ENCODE results near the gene MED22. TPM values are rescaled to one million over a fixed set of nuclear protein-coding genes. Genes with fewer than 3 reads are reported as not detected.

Gene MED22
- total RNA-seq, 1 experiment from 2014 or later, result 18.6 TPM

DNA sequence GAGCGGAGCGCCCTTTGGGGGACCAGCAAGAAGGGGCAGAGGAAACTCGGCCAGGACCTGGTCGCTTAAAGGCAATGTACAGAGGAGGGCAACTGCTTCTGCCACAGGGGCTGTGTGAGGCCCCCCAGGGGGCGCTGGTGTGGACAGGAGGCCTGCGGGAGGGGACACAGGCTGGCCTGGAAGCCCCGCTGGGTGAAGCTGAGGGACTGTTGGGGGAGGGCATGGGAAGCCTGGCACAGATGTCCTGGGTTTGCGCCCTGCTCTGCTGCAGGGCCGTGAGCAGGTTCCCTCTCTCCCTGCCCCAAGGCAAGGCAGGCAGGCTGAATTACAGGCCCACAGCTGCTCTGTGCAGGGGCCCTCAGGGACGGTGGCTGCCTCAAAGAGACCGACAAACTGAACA is 5.4 kb downstream of the MED22 start:
- peak overlapping the region; percentile 8; the same call in 1 of the 2 replicates for H3K27ac ChIP-seq (ENCODE audit: low read depth, low read length)
- no peaks in the 10 kb centered on the region for H3K27me3 ChIP-seq (ENCODE audit: insufficient read depth, low read length)
- H3K36me3 ChIP-seq (ENCODE audit: control insufficient read depth in 1 of 2, insufficient read depth in 2 of 2, low read length in 2 of 2), result peaks cover 33 to 45% of the 10 kb centered on the region in 2 experiments
- peaks cover 24% of the 10 kb centered on the region for H3K79me2 ChIP-seq (ENCODE audit: insufficient read depth, low read length)
- ATAC-seq (0 out of 2 replicates have a peak, but pooled peaks have one; percentile 18), DNase-seq (ENCODE audit: low read depth, low spot score) (no peak)
- H3K9me3 ChIP-seq (ENCODE audit: control insufficient read depth in 1 of 2, insufficient read depth in 1 of 2, low read depth in 1 of 2, low read length in 2 of 2), result no peaks in the 10 kb centered on the region
- no peaks in the 10 kb centered on the region for H3K9me2 ChIP-seq (ENCODE audit: insufficient read depth)
- no peak overlapping the region for H3K9ac ChIP-seq (ENCODE audit: low read length)
- H3K4me2 ChIP-seq (ENCODE audit: low read length), result no peak overlapping the region
- ChIA-PET RAD21 (ENCODE audit: low non-redundant PET in 1 of 2, low total read pairs in 2 of 2, uncharacterized antibody in 2 of 2, unreplicated experiment in 2 of 2) (no interaction called here), CTCF (interaction anchor here (1.1 kb wide), 1 partner anchor 157 kb away, joined by 3 read pairs; no protein-coding TSS in a partner anchor), POLR2A (interaction anchor here (1.0 kb wide), 1 partner anchor 14 kb away, joined by 4 read pairs; the partner anchor contains the start of genes SURF1 and SURF2)
- H4K20me1 ChIP-seq (ENCODE audit: insufficient read depth), result no peaks in the 10 kb centered on the region
- intact Hi-C loops (cut with micrococcal nuclease), result no loop called here
- H3K4me3 ChIP-seq (replicated peaks in 1 of 2; ENCODE audit: low read depth in 1 of 2, low read length in 2 of 2), result no peak overlapping the region
- no peak overlapping the region for H2AFZ ChIP-seq (ENCODE audit: low read depth, low read length, poor library complexity, severe bottlenecking)
- peaks cover 6 to 8% of the 10 kb centered on the region in 2 experiments; a peak in 3 of 4 replicates for H3K4me1 ChIP-seq (ENCODE audit: control insufficient read depth in 1 of 2, insufficient read depth in 2 of 2, low read length in 2 of 2)
- TF ChIP-seq EGR1 (IDR thresholded peaks at IDR 0.05; ENCODE audit: low read depth), result no peak
- TF ChIP-seq POLR2AphosphoS5 (IDR thresholded peaks at IDR 0.05; ENCODE audit: low read depth, low read length), result no peak
- TF ChIP-seq ZFX (IDR thresholded peaks at IDR 0.05), result no peak
- TF ChIP-seq, protein P1, sequence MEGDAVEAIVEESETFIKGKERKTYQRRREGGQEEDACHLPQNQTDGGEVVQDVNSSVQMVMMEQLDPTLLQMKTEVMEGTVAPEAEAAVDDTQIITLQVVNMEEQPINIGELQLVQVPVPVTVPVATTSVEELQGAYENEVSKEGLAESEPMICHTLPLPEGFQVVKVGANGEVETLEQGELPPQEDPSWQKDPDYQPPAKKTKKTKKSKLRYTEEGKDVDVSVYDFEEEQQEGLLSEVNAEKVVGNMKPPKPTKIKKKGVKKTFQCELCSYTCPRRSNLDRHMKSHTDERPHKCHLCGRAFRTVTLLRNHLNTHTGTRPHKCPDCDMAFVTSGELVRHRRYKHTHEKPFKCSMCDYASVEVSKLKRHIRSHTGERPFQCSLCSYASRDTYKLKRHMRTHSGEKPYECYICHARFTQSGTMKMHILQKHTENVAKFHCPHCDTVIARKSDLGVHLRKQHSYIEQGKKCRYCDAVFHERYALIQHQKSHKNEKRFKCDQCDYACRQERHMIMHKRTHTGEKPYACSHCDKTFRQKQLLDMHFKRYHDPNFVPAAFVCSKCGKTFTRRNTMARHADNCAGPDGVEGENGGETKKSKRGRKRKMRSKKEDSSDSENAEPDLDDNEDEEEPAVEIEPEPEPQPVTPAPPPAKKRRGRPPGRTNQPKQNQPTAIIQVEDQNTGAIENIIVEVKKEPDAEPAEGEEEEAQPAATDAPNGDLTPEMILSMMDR (IDR thresholded peaks at IDR 0.05 in 2 of 3, conservative IDR thresholded peaks at IDR 0.05 in 1 of 3; ENCODE audit: borderline replicate concordance in 1 of 3, insufficient read depth in 1 of 3, low read depth in 2 of 3, low read length in 2 of 3), result peak in 2 of 3 experiments; percentile 14 to 35; a peak in 3 of 6 replicates
- no peak for TF ChIP-seq EZH2 (IDR thresholded peaks at IDR 0.05)
- no peak for TF ChIP-seq SRF (IDR thresholded peaks at IDR 0.05; ENCODE audit: low read depth)
- BruUV-seq (replicated peaks), result no TSS peak

DNA sequence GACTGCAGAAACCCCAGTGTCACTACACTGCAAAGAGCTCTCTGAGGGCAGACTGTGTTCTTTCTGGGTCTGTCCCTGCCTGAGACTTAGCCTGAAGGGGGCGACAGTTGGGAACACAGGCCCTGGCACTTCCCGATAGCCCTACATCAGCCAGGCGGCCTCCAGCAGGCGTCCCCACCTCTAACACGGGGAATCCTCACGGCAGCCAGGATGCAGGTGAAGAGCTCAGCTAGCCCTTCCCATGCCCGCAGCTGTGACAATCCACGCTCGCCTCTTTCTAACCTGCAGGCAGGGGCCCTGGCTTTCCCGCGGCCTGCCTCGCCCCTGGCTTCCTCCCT is 5.9 kb downstream of the MED22 start:
- ChIA-PET RAD21 (ENCODE audit: low non-redundant PET in 1 of 2, low total read pairs in 2 of 2, uncharacterized antibody in 2 of 2, unreplicated experiment in 2 of 2) (no interaction called here), POLR2A (interaction anchor here (1.0 kb wide), 1 partner anchor 14 kb away, joined by 4 read pairs; the partner anchor contains the start of genes SURF1 and SURF2), CTCF (interaction anchor here (0.7 to 1.1 kb wide), 3 partner anchors 9 to 156 kb away, joined by 3 read pairs; no protein-coding TSS in a partner anchor)
- Histone ChIP-seq H3K4me1 (ENCODE audit: control insufficient read depth in 1 of 2, insufficient read depth in 2 of 2, low read length in 2 of 2) (peaks cover 8 to 11% of the 10 kb centered on the region in 2 experiments), H3K9ac (ENCODE audit: low read length) (no peak overlapping the region), H3K27me3 (ENCODE audit: insufficient read depth, low read length) (no peaks in the 10 kb centered on the region), H2AFZ (ENCODE audit: low read depth, low read length, poor library complexity, severe bottlenecking) (no peak overlapping the region), H3K79me2 (ENCODE audit: insufficient read depth, low read length) (peaks cover 19% of the 10 kb centered on the region), H3K9me2 (ENCODE audit: insufficient read depth) (no peaks in the 10 kb centered on the region), H3K27ac (ENCODE audit: low read depth, low read length) (peak overlapping the region; percentile 8; the same call in 1 of the 2 replicates), H3K4me3 (replicated peaks in 1 of 2; ENCODE audit: low read depth in 1 of 2, low read length in 2 of 2) (no peak overlapping the region), H3K9me3 (ENCODE audit: control insufficient read depth in 1 of 2, insufficient read depth in 1 of 2, low read depth in 1 of 2, low read length in 2 of 2) (no peaks in the 10 kb centered on the region), H3K4me2 (ENCODE audit: low read length) (no peak overlapping the region), H4K20me1 (ENCODE audit: insufficient read depth) (no peaks in the 10 kb centered on the region), H3K36me3 (ENCODE audit: control insufficient read depth in 1 of 2, insufficient read depth in 2 of 2, low read length in 2 of 2) (peaks cover 33 to 45% of the 10 kb centered on the region in 2 experiments)
- no TSS peak for BruUV-seq (replicated peaks)
- TF ChIP-seq TCF7L2 (IDR thresholded peaks at IDR 0.05; ENCODE audit: borderline replicate concordance, extremely low read depth, insufficient read depth, insufficient read length), result no peak
- TF ChIP-seq, protein P1 (IDR thresholded peaks at IDR 0.05 in 2 of 3, conservative IDR thresholded peaks at IDR 0.05 in 1 of 3; ENCODE audit: borderline replicate concordance in 1 of 3, insufficient read depth in 1 of 3, low read depth in 2 of 3, low read length in 2 of 3), result peak in 2 of 3 experiments; percentile 50 to 66; a peak in 4 of 6 replicates
- TF ChIP-seq SP1 (IDR thresholded peaks at IDR 0.05; ENCODE audit: low read depth), result no peak
- no peak for TF ChIP-seq ZFX (IDR thresholded peaks at IDR 0.05)
- DNase-seq (ENCODE audit: low read depth, low spot score) (no peak), ATAC-seq (peak; percentile 72)
- intact Hi-C loops (cut with micrococcal nuclease), result no loop called here
